Heart left ventricle (tissue), 16 donors: ENCODE data around the gene KCNQ4. TPM values are rescaled to one million over a fixed set of nuclear protein-coding genes. Genes with fewer than 3 reads are reported as not detected.

Experiments used
- ATAC-seq, 4 donors: fragments of 200-7000 bp; cut with Tn5 transposase; one replicate each; pipeline ENCODE4 v1.9.1; 2020 to 2022; ENCODE audit warnings: moderate library complexity in 4 of 4, mild to moderate bottlenecking in 3 of 4, moderate number of reproducible peaks in 1 of 4
- DNase-seq, 5 donors: peaks; one replicate each; pipeline ENCODE4 v3.0.0-alpha.2; 2020
- H3K27ac ChIP-seq, 12 donors: fragments of 200-600 bp; sonication (generic) in 4 of 12; one replicate each; pipeline versions ENCODE4 v1.5.0 to v1.8.0; 2016 to 2022; ENCODE audit warnings: mild to moderate bottlenecking in 2 of 12
- H3K27me3 ChIP-seq, 9 donors: fragments of 200-600 bp; sonication (generic) in 2 of 9; one replicate each; pipeline versions ENCODE4 v1.5.1 to v1.8.0; 2016 to 2022; ENCODE audit warnings: mild to moderate bottlenecking in 3 of 9
- H3K36me3 ChIP-seq, 9 donors: fragments of 200-600 bp; sonication (generic) in 2 of 9; one replicate each; pipeline versions ENCODE4 v1.5.0 to v1.8.0; 2018 to 2022; ENCODE audit warnings: mild to moderate bottlenecking in 2 of 9
- H3K4me1 ChIP-seq, 12 donors: fragments of 200-600 bp; sonication (generic) in 4 of 12; one replicate each; pipeline versions ENCODE4 v1.5.0 to v1.8.0; 2016 to 2022; ENCODE audit warnings: mild to moderate bottlenecking in 3 of 12
- H3K4me3 ChIP-seq, 12 donors: fragments of 200-600 bp; sonication (generic) in 4 of 12; one replicate each; pipeline versions ENCODE4 v1.5.0 to v1.8.0; 2017 to 2022; ENCODE audit warnings: mild to moderate bottlenecking in 9 of 12, moderate library complexity in 4 of 12
- H3K9me3 ChIP-seq, 12 donors: fragments of 200-600 bp; sonication (generic) in 4 of 12; one replicate each; pipeline versions ENCODE4 v1.5.0 to v1.8.0; 2016 to 2022; ENCODE audit warnings: mild to moderate bottlenecking in 1 of 12
- CTCF ChIP-seq, 12 donors: fragments of 200-600 bp; sonication (generic) in 4 of 12; IDR thresholded peaks; one replicate each; pipeline versions ENCODE4 v1.5.0 to v1.8.0; 2018 to 2022; ENCODE audit warnings: antibody characterized with exemption in 12 of 12, mild to moderate bottlenecking in 5 of 12
- POLR2A ChIP-seq, 2 donors: fragments of 450-650 bp; IDR thresholded peaks; one replicate each; pipeline ENCODE4 v1.6.1; 2017; ENCODE audit warnings: antibody characterized with exemption in 2 of 2, mild to moderate bottlenecking in 2 of 2, moderate library complexity in 2 of 2
- WGBS, 4 donors: extraction: QIAGEN DNeasy Blood & Tissue Kit in 2 of 4; methylation state at CpG; one replicate each; pipeline versions ENCODE4 v1.1.5 to v1.1.7; 2013 to 2018; 5-methylcytosine and 5-hydroxymethylcytosine counted together
- intact Hi-C, 10 donors: fragments of 100-400 bp; cut with DNase I; formaldehyde crosslinking; loops; one replicate each; pipeline versions ENCODE4 v1.11.1 to v1.14.2; 2022
- polyA plus RNA-seq, 2 donors: library from polyadenylated mRNA; stranded (reverse); fragments of 200-250 nt; gene quantifications; one replicate each; pipeline ENCODE4 v1.2.3, GENCODE V29; 2013
- total RNA-seq, 9 donors: library from RNA; depleted of rRNA in 2 of 9; stranded (reverse); fragments of >200 nt in 2 of 9; fragmentation: NEBNext Ultra II Directional in 3 of 9; extraction: Animal tissue kit (Norgen Biotek cat#: 25700) in 3 of 9; gene quantifications; one replicate each; pipeline versions ENCODE4 v1.1.0 to v1.2.4, GENCODE V29; 2016 to 2023
- donor health status: ischemic (EF 13 %, LVEDD 7.1; RV severe dilation, severe dysfunction).
- donor health status: healthy with polysubstance abuse.
- donor health status: DM: no; HTN: yes; CAD: no.
- donor health status: DM: no; HTN: no; CAD: no.
- donor health status: ischemic (EF 25% LVEDD 6.9; RV normal size, moderate dysfunction).
- donor health status: ischemic (EF 25% LVEDD 5.7; RV mildly dilated, moderate dysfunction).
- donor health status: healthy.
- donor health status: DM: yes; HTN: yes; CAD: no.
- donor health status: ischemic (EF 35%, LVEDD 5.7; RV mildly dilated, moderate dysfunction).
- donor health status: nonischemic (EF 11% LVEDD 7.7; RV severe dilation, severe dysfunction).
- donor health status: DM: yes; HTN: yes; CAD: no.
- donor health status: PGD.
- donor health status: ischemic (EF 29% LVEDD 5.4; RV normal size, mild dysfunction).
- donor health status: nonischemic (EF 23%, LVEDD 6.1; RV moderate dilation, normal function).

The KCNQ4 gene
- total and polyA plus RNA-seq, 11 donors = 1.3 to 4.4 (median 1.9) TPM

- no peak for TF ChIP-seq CTCF (IDR thresholded peaks at IDR 0.05)
- no peaks in the 10 kb centered on the region for H3K36me3 ChIP-seq
- H3K27me3 ChIP-seq = peaks cover 0 to 19% (median 0%) of the 10 kb centered on the region in 9 donors
- peak overlapping the region in 11 of 12 donors; percentile 13 to 64 (median 46) for H3K4me3 ChIP-seq
- peak in 1 of 5 donors; percentile 41 for DNase-seq
- peak overlapping the region in 9 of 12 donors; percentile 4 to 88 (median 55) for H3K27ac ChIP-seq
- intact Hi-C loops = loop anchor here in 1 of 10 donors (5.0 kb wide), 1 partner anchor 63 kb away; no protein-coding TSS in a partner anchor
- peaks cover 0 to 38% (median 13%) of the 10 kb centered on the region in 12 donors for H3K4me1 ChIP-seq
- 23 to 43% (median 31%) methylated on average over 27 to 63 of the region's 63 CpGs for WGBS, 4 donors
- peak in 1 of 4 donors; percentile 26 for ATAC-seq
- no peaks in the 10 kb centered on the region for H3K9me3 ChIP-seq
Observed at GRCh38 chr1:40784141-40784770, 669 bp downstream of the KCNQ4 start.

- Histone ChIP-seq H3K4me3 (peak overlapping the region in 9 of 12 donors; percentile 27 to 64 (median 46)), H3K27ac (peak overlapping the region in 9 of 12 donors; percentile 13 to 88 (median 45)), H3K36me3 (no peaks in the 10 kb centered on the region), H3K9me3 (no peaks in the 10 kb centered on the region), H3K4me1 (peaks cover 0 to 38% (median 13%) of the 10 kb centered on the region in 12 donors), H3K27me3 (peaks cover 0 to 19% (median 0%) of the 10 kb centered on the region in 9 donors)
- DNase-seq = peak in 1 of 5 donors; percentile 27
- WGBS, 4 donors = 75 to 79% (median 77%) methylated on average over 9 to 10 of the region's 10 CpGs
- intact Hi-C loops = loop anchor here in 2 of 10 donors (5.0 kb wide), 1 partner anchor 63 kb away; no protein-coding TSS in a partner anchor
- TF ChIP-seq POLR2A (IDR thresholded peaks at IDR 0.05) (no peak), CTCF (IDR thresholded peaks at IDR 0.05) (no peak)
- ATAC-seq = peak; percentile 7 to 33 (median 22)
Observed at GRCh38 chr1:40784771-40785151, 1.2 kb downstream of the KCNQ4 start.

GRCh38 chr1:40785446-40785845, 1.9 kb downstream of the KCNQ4 start:
- peak overlapping the region in 4 of 12 donors; percentile 22 to 88 (median 65) for H3K27ac ChIP-seq
- H3K9me3 ChIP-seq = no peaks in the 10 kb centered on the region
- peaks cover 0 to 39% (median 13%) of the 10 kb centered on the region in 12 donors for H3K4me1 ChIP-seq
- H3K36me3 ChIP-seq = no peaks in the 10 kb centered on the region
- TF ChIP-seq POLR2A (IDR thresholded peaks at IDR 0.05) (no peak), CTCF (IDR thresholded peaks at IDR 0.05) (no peak)
- H3K4me3 ChIP-seq = no peak overlapping the region
- 95 to 98% (median 97%) methylated on average over 7 of the region's 7 CpGs for WGBS, 4 donors
- H3K27me3 ChIP-seq = peaks cover 0 to 19% (median 0%) of the 10 kb centered on the region in 9 donors
- ATAC-seq (no peak), DNase-seq (peak in 1 of 5 donors; percentile 12)
- intact Hi-C loops = loop anchor here in 1 of 10 donors (5.0 kb wide), 1 partner anchor 62 kb away; no protein-coding TSS in a partner anchor

GRCh38 chr1:40786171-40786994, 2.8 kb downstream of the KCNQ4 start:
- WGBS, 4 donors = 69 to 77% (median 71%) methylated on average over 9 of the region's 9 CpGs
- TF ChIP-seq CTCF (IDR thresholded peaks at IDR 0.05) (no peak), POLR2A (IDR thresholded peaks at IDR 0.05) (no peak)
- H3K27ac ChIP-seq = peak overlapping the region in 1 of 12 donors; percentile 88
- intact Hi-C loops = loop anchor here in 1 of 10 donors (5.0 kb wide), 1 partner anchor 61 kb away; no protein-coding TSS in a partner anchor
- ATAC-seq (no peak), DNase-seq (no peak)
- H3K9me3 ChIP-seq = no peaks in the 10 kb centered on the region
- no peaks in the 10 kb centered on the region for H3K36me3 ChIP-seq
- H3K4me3 ChIP-seq = no peak overlapping the region
- peaks cover 0 to 19% (median 0%) of the 10 kb centered on the region in 9 donors for H3K27me3 ChIP-seq
- H3K4me1 ChIP-seq = peaks cover 0 to 42% (median 13%) of the 10 kb centered on the region in 12 donors
